ENCODE measurements around the gene TNRC6B.

DNA sequence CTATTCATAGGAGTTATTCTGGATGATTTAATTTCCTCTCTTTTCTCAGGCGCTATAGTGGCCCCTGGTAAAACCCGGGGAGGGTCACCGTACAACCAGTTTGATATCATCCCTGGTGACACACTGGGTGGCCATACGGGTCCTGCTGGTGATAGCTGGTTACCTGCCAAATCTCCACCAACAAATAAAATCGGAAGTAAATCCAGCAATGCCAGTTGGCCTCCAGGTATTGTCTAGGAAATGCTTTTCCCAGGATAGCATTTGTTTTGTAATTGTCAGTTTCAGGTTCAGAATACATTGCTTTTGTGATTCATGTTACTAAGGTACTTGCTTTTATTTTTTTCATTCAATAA lies 133.0 kb downstream of the TNRC6B start:
- TF ChIP-seq, protein P1, sequence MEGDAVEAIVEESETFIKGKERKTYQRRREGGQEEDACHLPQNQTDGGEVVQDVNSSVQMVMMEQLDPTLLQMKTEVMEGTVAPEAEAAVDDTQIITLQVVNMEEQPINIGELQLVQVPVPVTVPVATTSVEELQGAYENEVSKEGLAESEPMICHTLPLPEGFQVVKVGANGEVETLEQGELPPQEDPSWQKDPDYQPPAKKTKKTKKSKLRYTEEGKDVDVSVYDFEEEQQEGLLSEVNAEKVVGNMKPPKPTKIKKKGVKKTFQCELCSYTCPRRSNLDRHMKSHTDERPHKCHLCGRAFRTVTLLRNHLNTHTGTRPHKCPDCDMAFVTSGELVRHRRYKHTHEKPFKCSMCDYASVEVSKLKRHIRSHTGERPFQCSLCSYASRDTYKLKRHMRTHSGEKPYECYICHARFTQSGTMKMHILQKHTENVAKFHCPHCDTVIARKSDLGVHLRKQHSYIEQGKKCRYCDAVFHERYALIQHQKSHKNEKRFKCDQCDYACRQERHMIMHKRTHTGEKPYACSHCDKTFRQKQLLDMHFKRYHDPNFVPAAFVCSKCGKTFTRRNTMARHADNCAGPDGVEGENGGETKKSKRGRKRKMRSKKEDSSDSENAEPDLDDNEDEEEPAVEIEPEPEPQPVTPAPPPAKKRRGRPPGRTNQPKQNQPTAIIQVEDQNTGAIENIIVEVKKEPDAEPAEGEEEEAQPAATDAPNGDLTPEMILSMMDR (IDR thresholded peaks at IDR 0.05): no peak
- TF ChIP-seq POLR2A (IDR thresholded peaks at IDR 0.05): no peak

All from lower leg skin (tissue), 3 donors.